Keratinocyte (primary cell): ENCODE results near the gene RSPH9. TPM values are rescaled to one million over a fixed set of nuclear protein-coding genes. Genes with fewer than 3 reads are reported as not detected.
A peak's percentile ranks its signal among the peaks of the same experiment; 100 is the strongest.

ENCODE experiments used
- DNase-seq: peaks from one replicate; pipeline ENCODE4 v3.0.0-alpha.2; 2011; ENCODE audit warnings: low read depth, missing footprints, low spot score
- FAIRE-seq: peaks from 2 replicates; lab custom pipeline; 2011; peaks lifted over from hg19 to GRCh38; lab: Jason Lieb, UNC
- H2AFZ ChIP-seq: 2 replicates; pipeline ENCODE4 v1.6.0; 2012; ENCODE audit warnings: low read length, control low read depth, inconsistent platforms; ENCODE audit not compliant: control insufficient read depth
- H3K27ac ChIP-seq: 2 replicates; pipeline ENCODE4 v1.5.1; 2011; ENCODE audit warnings: low read length; ENCODE audit not compliant: control insufficient read depth, insufficient read depth
- H3K27me3 ChIP-seq: 3 replicates; pipeline ENCODE4 v1.6.0; 2011; ENCODE audit warnings: low read length; ENCODE audit not compliant: control insufficient read depth, insufficient read depth; ENCODE audit errors: extremely low read depth
- H3K36me3 ChIP-seq, 2 experiments: 2 replicates in 1 of 2; 3 replicates in 1 of 2; pipeline ENCODE4 v1.5.1; 2011; ENCODE audit warnings: low read length in 2 of 2, mild to moderate bottlenecking in 1 of 2; ENCODE audit not compliant: control insufficient read depth in 2 of 2, insufficient read depth in 2 of 2; ENCODE audit errors: extremely low read depth in 1 of 2
- H3K4me1 ChIP-seq: 3 replicates; pipeline ENCODE4 v1.5.1; 2011; ENCODE audit warnings: low read length; ENCODE audit not compliant: control insufficient read depth, insufficient read depth; ENCODE audit errors: extremely low read depth
- H3K4me2 ChIP-seq: 3 replicates; pipeline ENCODE4 v1.6.0; 2011; ENCODE audit warnings: low read depth, low read length; ENCODE audit not compliant: control insufficient read depth, insufficient read depth; ENCODE audit errors: extremely low read depth
- H3K4me3 ChIP-seq, 3 experiments: fragments of 200-600 bp in 1 of 3; sonication (generic) in 1 of 3; 2 replicates in 2 of 3; 3 replicates in 1 of 3; pipeline ENCODE4 v1.5.1; 2011 to 2016; ENCODE audit warnings: low read length in 3 of 3, mild to moderate bottlenecking in 3 of 3, control low read depth in 2 of 3, inconsistent platforms in 1 of 3, low read depth in 1 of 3, mixed read lengths in 1 of 3, mixed run types in 1 of 3, moderate library complexity in 1 of 3; ENCODE audit not compliant: control insufficient read depth in 2 of 3, insufficient read depth in 2 of 3; ENCODE audit errors: extremely low read depth in 1 of 3
- H3K79me2 ChIP-seq: 2 replicates; pipeline ENCODE4 v1.6.0; 2012; ENCODE audit warnings: low read length; ENCODE audit not compliant: control insufficient read depth, insufficient read depth
- H3K9ac ChIP-seq: 3 replicates; pipeline ENCODE4 v1.6.0; 2011; ENCODE audit warnings: low read length; ENCODE audit not compliant: control insufficient read depth, insufficient read depth; ENCODE audit errors: extremely low read depth
- H3K9me1 ChIP-seq: 3 replicates; pipeline ENCODE4 v1.6.0; 2011; ENCODE audit warnings: low read length; ENCODE audit not compliant: control insufficient read depth, insufficient read depth; ENCODE audit errors: extremely low read depth
- H3K9me3 ChIP-seq: 2 replicates; pipeline ENCODE4 v1.5.1; 2012; ENCODE audit warnings: low read depth, low read length; ENCODE audit not compliant: control insufficient read depth
- H4K20me1 ChIP-seq: 3 replicates; pipeline ENCODE4 v1.6.0; 2011; ENCODE audit warnings: low read length; ENCODE audit not compliant: control insufficient read depth, insufficient read depth; ENCODE audit errors: extremely low read depth
- EZH2 ChIP-seq: IDR thresholded peaks from one replicate; pipeline ENCODE4 v1.6.1; 2012; ENCODE audit warnings: inconsistent platforms, mild to moderate bottlenecking, low read length, moderate library complexity
- dilution Hi-C: fragments of 300-500 bp; cut with MboI; formaldehyde crosslinking; loops from one replicate; pipeline ENCODE4 v1.7.0; 2020; ENCODE audit warnings: low sequenced_read_pairs; ENCODE audit not compliant: extremely low pct_ligation_motif_present
- polyA plus RNA-seq, 5 experiments: library from polyadenylated mRNA; depleted of rRNA in 3 of 5; stranded (reverse) in 3 of 5; stranded (forward) in 1 of 5; unstranded in 1 of 5; fragments of >200 nt; gene quantifications; 1 replicate in 1 of 5; 2 replicates in 3 of 5; 3 replicates in 1 of 5; pipeline versions ENCODE4 v1.2.1 to v1.2.3, GENCODE V29; 2011 to 2012; ENCODE audit warnings: missing spikeins in 2 of 5, low read depth in 1 of 5, low replicate concordance in 1 of 5
- TF ChIP-seq, protein P1 (sequence below), 3 experiments: IDR thresholded peaks in 1 of 3; conservative IDR thresholded peaks in 1 of 3; optimal IDR thresholded peaks in 1 of 3; 2 replicates in 2 of 3; 3 replicates in 1 of 3; pipeline versions ENCODE3 to v1.5.1; 2011; ENCODE audit warnings: low read length in 3 of 3, mild to moderate bottlenecking in 3 of 3, moderate library complexity in 2 of 3, control low read depth in 1 of 3, inconsistent platforms in 1 of 3; ENCODE audit not compliant: insufficient read depth in 2 of 3; ENCODE audit errors: extremely low read depth in 1 of 3

RSPH9 gene
- polyA plus RNA-seq, 1 donor (not counting 4 experiments of a cell fraction or from before 2014, with no cell fraction given), result not detected

DNA sequence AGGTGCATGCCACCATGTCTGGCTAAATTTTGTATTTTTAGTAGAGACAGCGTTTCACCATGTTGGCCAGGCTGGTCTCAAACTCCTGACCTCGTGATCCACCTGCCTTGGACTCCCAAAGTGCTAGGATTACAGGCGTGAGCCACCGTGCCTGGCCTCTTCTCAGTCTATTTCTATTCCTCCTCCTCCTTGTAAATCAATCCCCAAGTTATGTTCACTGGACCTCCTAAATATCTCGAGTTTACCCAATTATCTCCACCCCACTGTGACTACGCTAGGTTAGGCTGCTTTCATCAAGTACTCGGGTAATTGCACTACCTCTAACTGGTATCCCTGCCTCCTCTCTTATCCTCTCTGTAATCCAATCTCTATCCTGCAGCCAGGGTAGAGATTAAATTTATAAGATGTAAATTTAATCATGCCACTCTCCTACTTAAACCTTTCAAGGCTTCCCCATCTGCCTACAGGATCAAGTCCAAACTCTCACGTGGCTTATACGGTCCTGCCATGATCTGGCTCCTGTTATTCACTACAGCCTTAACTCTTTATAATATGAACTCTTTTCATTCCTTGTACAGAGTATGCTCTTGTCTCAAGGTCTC is 10.0 kb upstream of the RSPH9 start:
- Histone ChIP-seq H2AFZ (peak overlapping the region; percentile 96), H3K79me2 (peaks cover 34% of the 10 kb centered on the region), H3K4me3 (no peak overlapping the region), H3K9me1 (peaks cover 2% of the 10 kb centered on the region), H3K36me3 (peaks cover 5 to 7% of the 10 kb centered on the region in 2 experiments), H3K4me2 (no peak overlapping the region), H4K20me1 (no peaks in the 10 kb centered on the region), H3K27ac (no peak overlapping the region), H3K4me1 (peaks cover 23% of the 10 kb centered on the region), H3K9ac (no peak overlapping the region), H3K9me3 (no peaks in the 10 kb centered on the region), H3K27me3 (no peaks in the 10 kb centered on the region)
- FAIRE-seq, result no peak
- TF ChIP-seq, protein P1, sequence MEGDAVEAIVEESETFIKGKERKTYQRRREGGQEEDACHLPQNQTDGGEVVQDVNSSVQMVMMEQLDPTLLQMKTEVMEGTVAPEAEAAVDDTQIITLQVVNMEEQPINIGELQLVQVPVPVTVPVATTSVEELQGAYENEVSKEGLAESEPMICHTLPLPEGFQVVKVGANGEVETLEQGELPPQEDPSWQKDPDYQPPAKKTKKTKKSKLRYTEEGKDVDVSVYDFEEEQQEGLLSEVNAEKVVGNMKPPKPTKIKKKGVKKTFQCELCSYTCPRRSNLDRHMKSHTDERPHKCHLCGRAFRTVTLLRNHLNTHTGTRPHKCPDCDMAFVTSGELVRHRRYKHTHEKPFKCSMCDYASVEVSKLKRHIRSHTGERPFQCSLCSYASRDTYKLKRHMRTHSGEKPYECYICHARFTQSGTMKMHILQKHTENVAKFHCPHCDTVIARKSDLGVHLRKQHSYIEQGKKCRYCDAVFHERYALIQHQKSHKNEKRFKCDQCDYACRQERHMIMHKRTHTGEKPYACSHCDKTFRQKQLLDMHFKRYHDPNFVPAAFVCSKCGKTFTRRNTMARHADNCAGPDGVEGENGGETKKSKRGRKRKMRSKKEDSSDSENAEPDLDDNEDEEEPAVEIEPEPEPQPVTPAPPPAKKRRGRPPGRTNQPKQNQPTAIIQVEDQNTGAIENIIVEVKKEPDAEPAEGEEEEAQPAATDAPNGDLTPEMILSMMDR (optimal IDR thresholded peaks at IDR 0.05 in 1 of 3, IDR thresholded peaks at IDR 0.05 in 1 of 3, conservative IDR thresholded peaks at IDR 0.05 in 1 of 3; ENCODE audit: extremely low read depth in 1 of 3, insufficient read depth in 2 of 3, low read length in 3 of 3), result no peak
- no peak for TF ChIP-seq EZH2
- dilution Hi-C loops, result no loop called here
- no peak for DNase-seq

- Histone ChIP-seq H3K4me1 (peaks cover 16% of the 10 kb centered on the region), H2AFZ (peak within 1 kb of the TSS; percentile 96), H3K79me2 (peaks cover 42% of the 10 kb centered on the region), H3K9me3 (no peaks in the 10 kb centered on the region), H4K20me1 (no peaks in the 10 kb centered on the region), H3K4me3 (peak within 1 kb of the TSS; percentile 67 to 100 (median 99)), H3K9me1 (peaks cover 2% of the 10 kb centered on the region), H3K36me3 (peaks cover 10 to 15% of the 10 kb centered on the region in 2 experiments), H3K4me2 (peak within 1 kb of the TSS; percentile 100), H3K27ac (peak within 1 kb of the TSS; percentile 72), H3K27me3 (no peaks in the 10 kb centered on the region), H3K9ac (peak within 1 kb of the TSS; percentile 90)
- TF ChIP-seq, protein P1 (optimal IDR thresholded peaks at IDR 0.05 in 1 of 3, IDR thresholded peaks at IDR 0.05 in 1 of 3, conservative IDR thresholded peaks at IDR 0.05 in 1 of 3; ENCODE audit: extremely low read depth in 1 of 3, insufficient read depth in 2 of 3, low read length in 3 of 3), result no peak
- TF ChIP-seq EZH2, result no peak
- dilution Hi-C loops, result no loop called here
- DNase-seq (no peak), FAIRE-seq (no peak)
Observed at GRCh38 chr6:43635387-43636307, 9.2 kb upstream of the RSPH9 start, which contains the start of gene MAD2L1BP. MAD2L1BP (plus strand) TSS chr6:43635840; CDS start chr6:43635876, 36 bp downstream.
